Measurements from ENCODE around the gene NOX5. TPM values are rescaled to one million over a fixed set of nuclear protein-coding genes. Genes with fewer than 3 reads are reported as not detected.

NOX5 gene
- polyA plus RNA-seq, 1 experiment, result 0.15 TPM

DNA sequence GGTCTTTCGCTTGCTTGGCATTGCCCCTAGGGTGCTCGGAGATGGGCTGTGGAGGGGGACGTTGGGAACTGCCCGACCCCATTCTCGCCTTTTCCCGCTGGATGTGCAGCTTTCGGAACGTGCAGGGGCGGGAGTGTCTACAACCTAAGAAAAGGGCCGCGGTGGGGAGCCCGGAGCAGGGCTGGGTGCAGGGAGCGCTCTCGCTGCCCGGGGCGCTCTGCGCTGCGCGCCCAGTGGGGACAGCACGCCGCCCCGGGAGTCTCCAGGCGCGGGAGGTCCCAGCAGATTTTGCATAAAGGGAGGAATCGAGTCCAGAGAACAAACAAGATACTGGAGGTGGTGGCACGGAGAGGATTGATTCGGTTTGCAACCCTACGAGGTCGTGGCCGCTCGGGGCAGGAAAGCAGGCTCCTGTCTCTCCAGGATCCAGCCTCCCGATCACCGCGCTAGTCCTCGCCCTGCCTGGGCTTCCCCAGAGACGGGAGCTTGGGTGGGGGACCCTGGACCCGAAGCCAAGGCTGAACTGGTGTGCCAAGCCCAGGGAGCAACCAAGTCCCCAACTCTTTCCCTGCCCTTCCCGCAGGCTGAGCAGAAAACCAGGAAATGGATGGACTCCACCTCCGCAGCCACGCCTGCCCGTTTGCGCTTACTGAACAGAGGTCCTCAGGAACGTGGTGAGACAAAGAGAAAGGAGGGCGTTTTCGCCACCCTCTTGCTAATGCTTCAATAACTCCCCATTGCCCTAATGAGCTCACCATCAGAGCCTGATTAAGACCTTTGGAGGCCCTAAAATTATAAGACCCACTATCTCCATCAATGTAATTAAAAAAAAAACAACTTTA, 59.7 kb downstream of the NOX5 start:
- Histone ChIP-seq H3K27me3 (ENCODE audit: control insufficient read depth, insufficient read depth, low read length) (peaks cover 3% of the 10 kb centered on the region), H3K9me3 (ENCODE audit: control insufficient read depth, insufficient read depth, low read length) (peaks cover 4% of the 10 kb centered on the region; the same call in 1 of the 2 replicates), H3K27ac (ENCODE audit: low read depth, low read length) (no peak overlapping the region), H3K4me3 (ENCODE audit: low read depth, low read length) (peak overlapping the region; percentile 83)
- TF ChIP-seq, protein P1, sequence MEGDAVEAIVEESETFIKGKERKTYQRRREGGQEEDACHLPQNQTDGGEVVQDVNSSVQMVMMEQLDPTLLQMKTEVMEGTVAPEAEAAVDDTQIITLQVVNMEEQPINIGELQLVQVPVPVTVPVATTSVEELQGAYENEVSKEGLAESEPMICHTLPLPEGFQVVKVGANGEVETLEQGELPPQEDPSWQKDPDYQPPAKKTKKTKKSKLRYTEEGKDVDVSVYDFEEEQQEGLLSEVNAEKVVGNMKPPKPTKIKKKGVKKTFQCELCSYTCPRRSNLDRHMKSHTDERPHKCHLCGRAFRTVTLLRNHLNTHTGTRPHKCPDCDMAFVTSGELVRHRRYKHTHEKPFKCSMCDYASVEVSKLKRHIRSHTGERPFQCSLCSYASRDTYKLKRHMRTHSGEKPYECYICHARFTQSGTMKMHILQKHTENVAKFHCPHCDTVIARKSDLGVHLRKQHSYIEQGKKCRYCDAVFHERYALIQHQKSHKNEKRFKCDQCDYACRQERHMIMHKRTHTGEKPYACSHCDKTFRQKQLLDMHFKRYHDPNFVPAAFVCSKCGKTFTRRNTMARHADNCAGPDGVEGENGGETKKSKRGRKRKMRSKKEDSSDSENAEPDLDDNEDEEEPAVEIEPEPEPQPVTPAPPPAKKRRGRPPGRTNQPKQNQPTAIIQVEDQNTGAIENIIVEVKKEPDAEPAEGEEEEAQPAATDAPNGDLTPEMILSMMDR (IDR thresholded peaks at IDR 0.05; ENCODE audit: low read depth, low read length), result 0 out of 2 replicates have a peak, but pooled peaks have one; percentile 14
- ChIA-PET CTCF (interaction anchor here (0.6 to 1.4 kb wide), 4 partner anchors 13 to 388 kb away, joined by 3 to 6 read pairs (median 4); no protein-coding TSS in a partner anchor), POLR2A (interaction anchor here (0.5 kb wide), 1 partner anchor 33 kb away, joined by 7 read pairs; no protein-coding TSS in a partner anchor)
- no peak for DNase-seq (ENCODE audit: low read depth, low spot score)

DNA sequence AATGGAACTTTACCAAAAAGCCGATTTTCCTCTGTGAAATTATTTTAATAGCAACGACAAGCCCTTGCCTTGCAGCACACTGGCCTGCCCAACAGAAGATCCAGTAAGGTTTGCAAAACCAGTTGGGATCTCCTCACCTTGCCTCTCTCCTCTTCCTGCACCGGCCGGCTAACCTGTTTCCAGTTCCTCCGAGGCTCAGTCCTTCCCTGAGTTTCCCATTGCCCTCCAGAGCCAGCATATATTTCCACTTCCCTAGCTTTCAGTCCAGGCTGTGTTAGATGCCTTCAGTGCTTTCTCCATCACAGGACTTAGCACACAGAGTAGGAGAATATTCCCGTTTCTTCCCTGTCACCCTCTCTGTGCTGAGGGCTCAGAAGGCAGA, 60.3 kb downstream of the NOX5 start:
- DNase-seq (ENCODE audit: low read depth, low spot score), result no peak
- TF ChIP-seq, protein P1 (IDR thresholded peaks at IDR 0.05; ENCODE audit: low read depth, low read length), result no peak
- Histone ChIP-seq H3K27me3 (ENCODE audit: control insufficient read depth, insufficient read depth, low read length) (peaks cover 3% of the 10 kb centered on the region), H3K27ac (ENCODE audit: low read depth, low read length) (no peak overlapping the region), H3K4me3 (ENCODE audit: low read depth, low read length) (peak overlapping the region; percentile 83), H3K9me3 (ENCODE audit: control insufficient read depth, insufficient read depth, low read length) (peaks cover 4% of the 10 kb centered on the region; the same call in 1 of the 2 replicates)
- ChIA-PET CTCF (interaction anchor here (0.6 to 1.4 kb wide), 4 partner anchors 13 to 388 kb away, joined by 3 to 6 read pairs (median 4); no protein-coding TSS in a partner anchor), POLR2A (interaction anchor here (0.5 to 1.0 kb wide), 2 partner anchors 51 to 923 kb away, joined by 3 to 5 read pairs; no protein-coding TSS in a partner anchor)

- H3K27ac ChIP-seq (ENCODE audit: low read depth, low read length), result no peak overlapping the region
- CTCF ChIA-PET, result interaction anchor here (1.1 to 1.4 kb wide), 2 partner anchors 16 to 320 kb away, joined by 4 to 6 read pairs; no protein-coding TSS in a partner anchor
- no peak for DNase-seq (ENCODE audit: low read depth, low spot score)
- no peak overlapping the region for H3K4me3 ChIP-seq (ENCODE audit: low read depth, low read length)
- POLR2A ChIA-PET, result interaction anchor here (0.5 to 1.0 kb wide), 2 partner anchors 51 to 924 kb away, joined by 3 to 5 read pairs; no protein-coding TSS in a partner anchor
- TF ChIP-seq, protein P1 (IDR thresholded peaks at IDR 0.05; ENCODE audit: low read depth, low read length), result no peak
- peaks cover 3% of the 10 kb centered on the region for H3K27me3 ChIP-seq (ENCODE audit: control insufficient read depth, insufficient read depth, low read length)
- peaks cover 4% of the 10 kb centered on the region; the same call in 1 of the 2 replicates for H3K9me3 ChIP-seq (ENCODE audit: control insufficient read depth, insufficient read depth, low read length)
Measured at GRCh38 chr15:69075440-69075839, 60.9 kb downstream of the NOX5 start.

DNA sequence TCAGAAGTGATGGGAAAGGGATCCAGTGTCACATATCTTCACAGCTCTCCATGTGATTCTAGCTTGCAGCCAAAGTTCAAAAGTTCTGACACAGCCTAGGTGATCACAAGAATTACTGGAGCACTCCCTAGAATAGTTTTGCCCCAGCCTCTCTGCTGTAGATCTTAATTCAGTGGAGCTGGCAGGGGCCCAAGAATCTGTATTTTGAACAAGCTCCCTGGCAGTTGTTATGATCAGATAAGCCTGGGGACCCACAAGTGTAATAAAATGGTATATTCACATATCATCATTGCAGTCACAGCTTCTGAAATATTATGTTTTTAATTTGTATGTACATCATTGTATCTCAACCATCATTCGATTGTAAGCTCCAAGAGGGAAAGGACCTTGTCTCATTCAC, 62.3 kb downstream of the NOX5 start:
- Histone ChIP-seq H3K27me3 (ENCODE audit: control insufficient read depth, insufficient read depth, low read length) (no peaks in the 10 kb centered on the region), H3K27ac (ENCODE audit: low read depth, low read length) (no peak overlapping the region), H3K4me3 (ENCODE audit: low read depth, low read length) (no peak overlapping the region), H3K9me3 (ENCODE audit: control insufficient read depth, insufficient read depth, low read length) (no peaks in the 10 kb centered on the region)
- TF ChIP-seq, protein P1 (IDR thresholded peaks at IDR 0.05; ENCODE audit: low read depth, low read length), result no peak
- CTCF ChIA-PET, result interaction anchor here (0.8 to 1.0 kb wide), 3 partner anchors 18 to 386 kb away, joined by 3 to 5 read pairs (median 3); no protein-coding TSS in a partner anchor
- POLR2A ChIA-PET, result no interaction called here
- no peak for DNase-seq (ENCODE audit: low read depth, low spot score)

Data from AG04450 (cell line).